Measurements from ENCODE around the gene BLNK.
A peak's percentile ranks its signal among the peaks of the same experiment; 100 is the strongest.
"Not testable (repeated sequence)": the region's sequence is repeated elsewhere in the genome, so short reads cannot be mapped to it uniquely, and the experiment has no call there.

The BLNK gene

GRCh38 chr10:96271016-96271815, at the start of gene BLNK:
BLNK (minus strand) TSS chr10:96271569; CDS start chr10:96271398, 171 bp downstream.
- DNase-seq (ENCODE audit: low read depth, low spot score): no peak

- peak; percentile 3 for DNase-seq (ENCODE audit: low read depth, low spot score)
Observed at GRCh38 chr10:96319754-96320474, 48.5 kb upstream of the BLNK start.

- DNase-seq (ENCODE audit: low read depth, low spot score): no peak
Observed at GRCh38 chr10:96317067-96317833, 45.9 kb upstream of the BLNK start.

- DNase-seq (ENCODE audit: low read depth, low spot score): no peak
Observed at GRCh38 chr10:96313344-96313743, 42.0 kb upstream of the BLNK start.

GRCh38 chr10:96311180-96311715, 39.9 kb upstream of the BLNK start:
- no peak for DNase-seq (ENCODE audit: low read depth, low spot score)

GRCh38 chr10:96310321-96310669, 38.9 kb upstream of the BLNK start:
- DNase-seq (ENCODE audit: low read depth, low spot score): no peak

GRCh38 chr10:96309628-96310320, 38.4 kb upstream of the BLNK start:
- DNase-seq (ENCODE audit: low read depth, low spot score): no peak

- DNase-seq (ENCODE audit: low read depth, low spot score): not testable (repeated sequence)
Observed at GRCh38 chr10:96308854-96309253, 37.5 kb upstream of the BLNK start.

- no peak for DNase-seq (ENCODE audit: low read depth, low spot score)
Observed at GRCh38 chr10:96306516-96306915, 35.1 kb upstream of the BLNK start.

- no peak for DNase-seq (ENCODE audit: low read depth, low spot score)
Observed at GRCh38 chr10:96305019-96305418, 33.6 kb upstream of the BLNK start.

- DNase-seq (ENCODE audit: low read depth, low spot score): no peak
Observed at GRCh38 chr10:96304230-96304629, 32.9 kb upstream of the BLNK start, which contains the start of gene DNTT. DNTT (plus strand) TSS chr10:96304434; CDS start chr10:96304498, 64 bp downstream.

- no peak for DNase-seq (ENCODE audit: low read depth, low spot score)
Observed at GRCh38 chr10:96301616-96302015, 30.2 kb upstream of the BLNK start.

- no peak for DNase-seq (ENCODE audit: low read depth, low spot score)
Observed at GRCh38 chr10:96299383-96299782, 28.0 kb upstream of the BLNK start.

GRCh38 chr10:96298362-96298761, 27.0 kb upstream of the BLNK start:
- no peak for DNase-seq (ENCODE audit: low read depth, low spot score)

GRCh38 chr10:96297486-96297885, 26.1 kb upstream of the BLNK start:
- no peak for DNase-seq (ENCODE audit: low read depth, low spot score)

- DNase-seq (ENCODE audit: low read depth, low spot score): no peak
Observed at GRCh38 chr10:96295475-96295874, 24.1 kb upstream of the BLNK start.

- peak; percentile 51 for DNase-seq (ENCODE audit: low read depth, low spot score)
Observed at GRCh38 chr10:96292971-96293920, 21.9 kb upstream of the BLNK start.

- no peak for DNase-seq (ENCODE audit: low read depth, low spot score)
Observed at GRCh38 chr10:96290368-96291133, 19.2 kb upstream of the BLNK start.

GRCh38 chr10:96289218-96289910, 18.0 kb upstream of the BLNK start:
- no peak for DNase-seq (ENCODE audit: low read depth, low spot score)
